ENCODE measurements around the gene KIFC3. TPM values are rescaled to one million over a fixed set of nuclear protein-coding genes. Genes with fewer than 3 reads are reported as not detected.

Gene KIFC3
- total and polyA plus RNA-seq, 2 donors (not counting 1 experiment from before 2014, with no cell fraction given), result 0.07 to 0.67 TPM

- H3K9me3 ChIP-seq (ENCODE audit: control extremely low read depth in 1 of 3, control insufficient read depth in 2 of 3, insufficient read depth in 1 of 3, low read length in 2 of 3), result no peaks in the 10 kb centered on the region
- no peaks in the 10 kb centered on the region for H3K9me3 Mint-ChIP-seq (ENCODE audit: insufficient read depth)
- H3K27ac ChIP-seq (ENCODE audit: low read length in 2 of 2), result no peak overlapping the region
- no peak for DNase-seq
- 92% methylated on average over 40 of the region's 40 CpGs for WGBS (ENCODE audit: insufficient coverage)
- ChIA-PET CTCF (no interaction called here), POLR2A (interaction anchor here (0.6 kb wide), 1 partner anchor 298 kb away, joined by 3 read pairs; the partner anchor contains the start of gene POLR2C)
- H3K27me3 Mint-ChIP-seq, result no peaks in the 10 kb centered on the region
- no peak overlapping the region for H3K4me3 ChIP-seq (ENCODE audit: control extremely low read depth in 1 of 5, extremely low read depth in 1 of 5, insufficient read depth in 1 of 5, low read depth in 2 of 5, low read length in 4 of 5)
- no peaks in the 10 kb centered on the region for H3K36me3 ChIP-seq (replicated peaks in 1 of 2; ENCODE audit: control extremely low read depth in 1 of 2, control insufficient read depth in 1 of 2, extremely low read depth in 1 of 2, insufficient read depth in 2 of 2, low read length in 1 of 2)
- H3K4me1 ChIP-seq (ENCODE audit: control insufficient read depth in 2 of 2, insufficient read depth in 2 of 2, low read length in 2 of 2), result peaks cover 0 to 3% of the 10 kb centered on the region in 2 donors
- no peaks in the 10 kb centered on the region for H3K79me2 ChIP-seq (ENCODE audit: control insufficient read depth, insufficient read depth, low read length)
- no peaks in the 10 kb centered on the region for H4K20me1 ChIP-seq (ENCODE audit: control insufficient read depth, insufficient read depth, low read length, poor library complexity, severe bottlenecking)
- no peak overlapping the region for H3K4me2 ChIP-seq (replicated peaks; ENCODE audit: low read depth, low read length, poor library complexity, severe bottlenecking)
- TF ChIP-seq CTCF (IDR thresholded peaks at IDR 0.05), result no peak
- no peak for TF ChIP-seq EZH2 (IDR thresholded peaks at IDR 0.05; ENCODE audit: borderline replicate concordance, insufficient read depth, low read depth, low read length, poor library complexity, severe bottlenecking)
- no peaks in the 10 kb centered on the region for H3K4me1 Mint-ChIP-seq
- no peak overlapping the region for H3K4me3 Mint-ChIP-seq
- H3K27me3 ChIP-seq (replicated peaks in 1 of 4; ENCODE audit: control extremely low read depth in 1 of 4, control insufficient read depth in 3 of 4, insufficient read depth in 4 of 4, low read length in 3 of 4), result no peaks in the 10 kb centered on the region
- H2AFZ ChIP-seq (ENCODE audit: insufficient read depth, low read depth, low read length, poor library complexity, severe bottlenecking), result no peak overlapping the region
- no peak overlapping the region for H3K9ac ChIP-seq (ENCODE audit: low read length)
- intact Hi-C loops (cut with micrococcal nuclease), result no loop called here
- no peak overlapping the region for H3K27ac Mint-ChIP-seq
- ATAC-seq (ENCODE audit: low read depth), result no peak
These were observed 41.7 kb downstream of the KIFC3 start for GRCh38 chr16:57760357-57761160.
